Ureter (tissue), 1 donor: Measurements from ENCODE around the gene DUSP22. TPM values are rescaled to one million over a fixed set of nuclear protein-coding genes. Genes with fewer than 3 reads are reported as not detected.

Experiments
- DNase-seq: peaks from one replicate; pipeline ENCODE4 v3.0.0-alpha.2; 2020; ENCODE audit warnings: low spot score
- total RNA-seq: library from RNA; stranded (reverse); gene quantifications from one replicate; pipeline ENCODE4 v1.2.4, GENCODE V29; 2023
- donor health status: DM: yes; HTN: yes; CAD: no.

The DUSP22 gene
- total RNA-seq, 1 donor from 2014 or later = 48.9 TPM

- DNase-seq = no peak
Observed at GRCh38 chr6:379410-380181, 87.3 kb downstream of the DUSP22 start.

- no peak for DNase-seq
Observed at GRCh38 chr6:380234-381218, 88.2 kb downstream of the DUSP22 start.

- no peak for DNase-seq
Observed at GRCh38 chr6:381742-382461, 89.6 kb downstream of the DUSP22 start.

GRCh38 chr6:382883-383810 lies 90.9 kb downstream of the DUSP22 start:
- DNase-seq = no peak

GRCh38 chr6:383856-384255 lies 91.6 kb downstream of the DUSP22 start:
- DNase-seq = no peak

- DNase-seq = no peak
Observed at GRCh38 chr6:384898-385297, 92.6 kb downstream of the DUSP22 start.

GRCh38 chr6:385614-386013 lies 93.3 kb downstream of the DUSP22 start:
- no peak for DNase-seq

- no peak for DNase-seq
Observed at GRCh38 chr6:386688-387266, 94.5 kb downstream of the DUSP22 start.

- DNase-seq = no peak
Observed at GRCh38 chr6:387293-387741, 95.0 kb downstream of the DUSP22 start.

- DNase-seq = no peak
Observed at GRCh38 chr6:388202-388903, 96.1 kb downstream of the DUSP22 start.

GRCh38 chr6:389143-389542 lies 96.9 kb downstream of the DUSP22 start:
- no peak for DNase-seq

- DNase-seq = no peak
Observed at GRCh38 chr6:389622-390021, 97.3 kb downstream of the DUSP22 start.

GRCh38 chr6:390914-391558 lies 98.7 kb downstream of the DUSP22 start:
- DNase-seq = peak; percentile 43

GRCh38 chr6:391559-392440 lies 99.5 kb downstream of the DUSP22 start, which contains the start of gene IRF4:
Gene IRF4, plus strand, starts transcription at chr6:391752. Its CDS starts 1,401 bp downstream, at chr6:393153.
- DNase-seq = peak; percentile 45

GRCh38 chr6:392441-393390 lies 100.4 kb downstream of the DUSP22 start:
- peak; percentile 41 for DNase-seq

- DNase-seq = peak; percentile 35
Observed at GRCh38 chr6:393391-394221, 101.3 kb downstream of the DUSP22 start.
